ENCODE measurements around the gene DMAC1. TPM values are rescaled to one million over a fixed set of nuclear protein-coding genes. Genes with fewer than 3 reads are reported as not detected.

DMAC1 gene, protein sequence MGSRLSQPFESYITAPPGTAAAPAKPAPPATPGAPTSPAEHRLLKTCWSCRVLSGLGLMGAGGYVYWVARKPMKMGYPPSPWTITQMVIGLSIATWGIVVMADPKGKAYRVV
- 8.6 and 9.9 TPM in 2 replicates for total RNA-seq

DNA sequence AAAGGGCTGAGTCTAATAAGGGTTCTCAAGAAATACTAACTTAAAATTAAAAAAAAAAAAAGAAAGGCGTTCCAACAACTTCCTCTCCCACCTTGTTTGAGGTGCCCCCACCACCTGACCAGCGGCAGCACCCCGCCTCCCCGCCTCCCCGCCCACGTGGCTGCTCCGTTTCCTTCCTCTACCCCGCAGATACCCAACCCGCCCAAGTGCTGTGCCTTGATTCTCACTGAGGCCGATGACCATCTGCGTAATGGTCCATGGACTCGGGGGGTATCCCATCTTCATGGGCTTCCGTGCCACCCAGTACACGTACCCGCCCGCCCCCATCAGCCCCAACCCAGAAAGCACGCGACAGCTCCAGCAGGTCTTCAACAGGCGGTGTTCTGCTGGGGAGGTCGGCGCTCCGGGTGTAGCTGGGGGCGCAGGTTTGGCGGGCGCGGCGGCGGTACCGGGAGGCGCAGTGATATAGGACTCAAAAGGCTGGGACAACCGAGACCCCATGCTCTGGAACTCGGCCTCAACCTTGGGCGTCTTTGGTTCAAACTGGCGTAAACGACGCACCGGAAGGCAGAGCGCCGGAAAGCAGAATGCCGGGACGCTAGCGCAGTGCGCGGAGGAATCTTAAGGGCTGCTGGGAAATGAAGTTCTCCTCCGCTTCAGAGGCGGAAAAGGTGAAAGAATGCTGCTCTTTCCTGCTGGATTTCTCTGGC is at the start of gene DMAC1:
TSS of gene DMAC1 (minus strand) at position 545 of the 710 bp plus-strand sequence. CDS start at position 501, 44 bp downstream.

